Motor neuron (in vitro differentiated cells): ENCODE results near the gene C16orf95. TPM values are rescaled to one million over a fixed set of nuclear protein-coding genes. Genes with fewer than 3 reads are reported as not detected.
"Not testable (repeated sequence)": the region's sequence is repeated elsewhere in the genome, so short reads cannot be mapped to it uniquely, and the experiment has no call there.

Source experiments
- ATAC-seq, 8 experiments: fragments of 200-7000 bp; cut with Tn5 transposase; replicated peaks in 6 of 8; 2 replicates each; pipeline ENCODE4 v1.8.0; 2021; ENCODE audit warnings: mild to moderate bottlenecking in 8 of 8, moderate library complexity in 8 of 8
- H3K27ac ChIP-seq, 2 donors: fragments of 250-450 bp; sonication (Bioruptor Pico); 2 replicates each; pipeline ENCODE4 v1.9.0; 2021; ENCODE audit warnings: antibody characterized with exemption in 2 of 2, mild to moderate bottlenecking in 2 of 2, moderate library complexity in 1 of 2
- H3K4me1 ChIP-seq, 2 donors: fragments of 250-450 bp; sonication (Bioruptor Pico); replicated peaks in 1 of 2; 2 replicates each; pipeline ENCODE4 v1.6.1; 2021; ENCODE audit warnings: antibody characterized with exemption in 2 of 2, mild to moderate bottlenecking in 2 of 2, moderate library complexity in 1 of 2
- H3K4me3 ChIP-seq, 5 donors: fragments of 250-450 bp; sonication (Bioruptor Pico); 2 replicates each; pipeline ENCODE4 v1.9.0; 2021; ENCODE audit warnings: antibody characterized with exemption in 5 of 5, mild to moderate bottlenecking in 5 of 5, moderate library complexity in 4 of 5
- WGBS, 10 experiments: fragments of 450-650 bp; shearing (Covaris generic); methylation state at CpG; one replicate each; pipeline ENCODE4 v1.0.0; 2022; 5-methylcytosine and 5-hydroxymethylcytosine counted together
- in situ Hi-C, 9 experiments: fragments of 400-800 bp; cut with MboI; loops; one replicate each; pipeline ENCODE4 v1.15.0; 2021; ENCODE audit warnings: low sequenced_read_pairs in 9 of 9, low pct_unique_long_range_greater_than_20kb in 2 of 9; ENCODE audit not compliant: unreplicated experiment in 9 of 9
- total RNA-seq, 8 experiments: library from RNA; unstranded; fragments of 300-600 nt; gene quantifications; 2 replicates each; pipeline versions ENCODE4 v1.2.3 to v1.2.4, GENCODE V29; 2022

C16orf95 gene
- total RNA-seq, 8 experiments from 2014 or later, result 2.9 to 5.4 (median 4.2) TPM

DNA sequence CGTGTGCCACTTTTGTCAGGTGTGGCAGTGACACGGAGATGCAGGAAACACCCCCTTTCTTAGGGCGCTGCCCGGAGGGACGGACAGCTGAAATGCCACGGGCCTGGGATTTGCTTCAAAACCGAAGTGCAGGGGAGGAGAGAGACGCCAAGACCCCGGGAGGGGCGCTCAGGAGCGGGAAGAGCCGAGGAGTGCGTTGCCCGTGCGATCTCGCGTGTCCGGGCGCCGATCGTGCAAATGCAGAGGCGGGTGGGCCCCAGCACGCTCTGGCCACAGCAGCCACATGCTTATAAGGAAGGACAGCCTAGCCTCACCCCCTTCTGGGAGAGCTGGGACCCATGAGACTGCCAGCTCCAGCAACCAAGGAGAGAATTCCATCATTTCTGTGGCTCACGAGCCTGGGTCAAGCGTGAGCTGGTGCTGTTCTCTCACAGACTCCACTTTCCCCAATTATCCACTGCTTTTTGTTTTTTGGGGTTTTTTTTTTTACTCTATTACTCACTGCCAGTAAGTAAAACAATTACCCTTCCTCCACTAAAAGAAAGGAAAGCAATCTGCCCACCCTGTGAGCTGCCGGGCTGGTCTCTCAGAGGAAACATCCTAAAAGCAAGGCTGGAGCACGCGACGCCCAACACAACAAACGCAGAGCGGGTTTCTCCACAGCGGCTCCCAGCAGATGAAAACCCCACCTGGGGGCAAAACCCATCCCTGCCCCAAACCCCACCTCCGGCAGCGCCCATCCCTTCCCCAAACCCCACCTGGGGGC, 27.2 kb upstream of the C16orf95 start:
- WGBS, 10 experiments, result 81 to 100% (median 97%) methylated on average over 1 to 15 of the region's 34 CpGs; no CpG with 5 or more reads in 4 of the 10 experiments
- Histone ChIP-seq H3K27ac (no peak overlapping the region), H3K4me1 (no peaks in the 10 kb centered on the region), H3K4me3 (no peak overlapping the region)
- in situ Hi-C loops, result no loop called here
- ATAC-seq, result peak in 4 of 8 experiments; percentile 11 to 32 (median 18)

DNA sequence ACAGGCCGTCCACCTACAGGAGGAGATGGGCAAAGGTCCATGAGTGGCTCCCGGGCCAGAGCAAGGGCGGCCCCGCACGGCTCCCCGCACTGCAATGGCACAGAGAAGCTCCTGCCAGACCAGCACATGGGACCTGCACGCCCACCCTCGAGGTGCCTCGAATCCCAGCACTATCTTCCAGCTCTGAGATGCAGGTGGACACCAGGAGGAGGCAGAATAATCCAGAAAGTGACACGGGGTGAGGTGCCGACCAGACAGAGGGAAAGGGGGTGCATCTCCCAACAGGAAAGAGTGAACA, 26.5 kb upstream of the C16orf95 start:
- H3K4me1 ChIP-seq, result no peaks in the 10 kb centered on the region
- H3K27ac ChIP-seq, result no peak overlapping the region
- no peak for ATAC-seq
- H3K4me3 ChIP-seq, result no peak overlapping the region
- in situ Hi-C loops, result no loop called here
- WGBS, 10 experiments, result 20 to 100% (median 82%) methylated on average over 1 to 7 of the region's 11 CpGs; no CpG with 5 or more reads in 5 of the 10 experiments

DNA sequence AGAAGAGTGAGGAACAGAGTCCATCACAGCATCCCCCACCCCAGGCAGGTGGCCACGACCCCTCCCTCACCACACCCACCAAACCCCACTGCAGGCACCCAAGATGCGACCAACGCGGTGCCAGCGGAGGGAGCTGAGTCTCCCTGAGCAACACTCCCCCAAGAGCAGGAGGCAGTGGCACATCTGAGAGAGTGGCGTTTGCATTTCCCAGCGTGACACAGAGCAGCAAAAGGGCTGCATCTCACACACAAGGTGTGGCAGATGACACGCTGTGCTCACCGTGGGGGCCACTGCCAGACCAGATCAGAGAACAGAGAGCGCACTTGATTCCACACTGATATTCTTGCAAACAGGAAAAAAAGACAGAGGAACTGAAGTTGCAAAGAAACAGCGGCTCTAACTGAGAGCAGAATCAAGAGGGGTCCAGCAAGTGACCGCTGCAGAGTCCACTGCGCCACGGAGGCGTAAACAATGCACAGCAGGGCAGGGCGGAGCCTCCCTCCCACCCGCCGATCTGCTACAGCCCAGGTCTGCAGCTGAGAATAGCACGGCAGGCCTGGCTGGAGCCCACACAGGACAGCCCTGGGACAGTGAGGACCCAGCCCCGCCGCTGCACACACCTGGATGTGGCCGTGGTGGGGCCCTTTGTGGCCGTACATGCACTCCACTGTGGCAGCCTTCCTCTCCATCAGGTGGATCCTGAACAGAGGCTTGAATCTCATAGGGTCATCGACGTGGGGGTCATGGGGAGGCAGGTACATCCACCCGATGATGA, 26.0 kb upstream of the C16orf95 start:
- no peak overlapping the region for H3K4me3 ChIP-seq
- 40 to 100% (median 71%) methylated on average over 1 to 9 of the region's 26 CpGs; no CpG with 5 or more reads in 4 of the 10 experiments for WGBS, 10 experiments
- no peak overlapping the region for H3K27ac ChIP-seq
- peak in 3 of 8 experiments; percentile 21 to 42 (median 38) for ATAC-seq
- H3K4me1 ChIP-seq, result no peaks in the 10 kb centered on the region
- in situ Hi-C loops, result no loop called here

DNA sequence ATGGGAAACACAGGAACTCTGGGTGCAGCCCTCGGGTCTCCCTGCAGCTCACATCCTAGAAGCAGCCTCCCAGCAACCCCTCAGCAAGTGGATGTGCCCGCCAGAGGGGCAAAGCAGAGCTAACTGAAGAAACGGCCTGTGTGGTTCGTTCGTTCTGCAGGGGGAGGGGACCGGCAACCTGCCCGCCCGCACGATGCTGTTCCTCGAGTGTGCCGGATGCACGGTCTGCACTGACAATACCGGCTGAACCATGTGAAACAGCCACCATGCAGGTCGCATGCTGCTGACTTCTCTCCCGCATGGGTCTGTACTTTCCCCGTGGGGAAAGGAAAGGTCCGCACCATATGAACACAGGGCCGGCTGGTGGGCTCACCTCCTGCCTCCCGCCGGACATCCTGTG, 25.3 kb upstream of the C16orf95 start:
- 87 to 100% (median 97%) methylated on average over 1 to 14 of the region's 20 CpGs; no CpG with 5 or more reads in 6 of the 10 experiments for WGBS, 10 experiments
- H3K27ac ChIP-seq, result no peak overlapping the region
- in situ Hi-C loops, result no loop called here
- H3K4me3 ChIP-seq, result no peak overlapping the region
- no peak for ATAC-seq
- no peaks in the 10 kb centered on the region for H3K4me1 ChIP-seq

DNA sequence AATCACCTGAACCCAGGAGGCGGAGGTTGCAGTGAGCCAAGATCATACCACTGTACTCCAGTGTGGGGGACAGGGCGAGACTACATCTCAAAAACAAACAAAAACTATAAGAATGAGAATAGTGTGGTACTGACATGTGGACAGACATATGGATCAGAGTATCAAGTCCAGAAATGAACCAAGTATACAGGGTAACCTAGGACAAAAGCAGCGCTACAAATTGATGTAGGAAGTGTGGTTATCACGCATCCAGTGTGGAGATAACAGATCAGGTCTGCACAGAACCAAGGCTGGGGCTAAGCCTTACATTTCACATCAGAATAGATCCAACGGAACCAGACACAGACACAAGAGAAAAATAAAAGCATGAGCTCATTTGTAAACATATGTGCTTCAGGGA, 23.0 kb upstream of the C16orf95 start:
- Histone ChIP-seq H3K4me1 (no peaks in the 10 kb centered on the region), H3K4me3 (no peak overlapping the region), H3K27ac (no peak overlapping the region)
- ATAC-seq, result no peak
- WGBS, 10 experiments, result 80 to 100% (median 90%) methylated on average over 1 to 5 of the region's 5 CpGs; no CpG with 5 or more reads in 2 of the 10 experiments
- in situ Hi-C loops, result no loop called here

DNA sequence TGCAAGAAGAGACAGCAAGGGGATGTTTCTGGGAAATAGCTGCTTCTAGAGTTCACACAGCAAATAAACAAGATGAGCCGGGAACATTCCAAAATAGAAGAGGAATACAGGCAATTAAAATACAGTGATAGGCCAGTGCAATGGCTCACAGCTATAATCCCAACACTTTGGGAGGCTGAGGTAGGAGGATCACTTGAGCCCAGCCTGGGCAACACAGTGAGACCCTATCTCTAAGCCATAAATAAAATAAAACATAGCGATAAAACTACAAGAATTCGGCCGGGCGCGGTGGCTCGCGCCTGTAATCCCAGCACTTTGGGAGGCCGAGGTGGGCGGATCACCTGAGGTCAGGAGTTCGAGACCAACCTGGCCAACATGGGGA, 22.5 kb upstream of the C16orf95 start:
- H3K4me1 ChIP-seq, H3K4me3 ChIP-seq, in situ Hi-C loops, H3K27ac ChIP-seq, ATAC-seq: not testable (repeated sequence)
- WGBS, 10 experiments, result 65 to 100% (median 94%) methylated on average over 2 to 11 of the region's 11 CpGs; no CpG with 5 or more reads in 4 of the 10 experiments

DNA sequence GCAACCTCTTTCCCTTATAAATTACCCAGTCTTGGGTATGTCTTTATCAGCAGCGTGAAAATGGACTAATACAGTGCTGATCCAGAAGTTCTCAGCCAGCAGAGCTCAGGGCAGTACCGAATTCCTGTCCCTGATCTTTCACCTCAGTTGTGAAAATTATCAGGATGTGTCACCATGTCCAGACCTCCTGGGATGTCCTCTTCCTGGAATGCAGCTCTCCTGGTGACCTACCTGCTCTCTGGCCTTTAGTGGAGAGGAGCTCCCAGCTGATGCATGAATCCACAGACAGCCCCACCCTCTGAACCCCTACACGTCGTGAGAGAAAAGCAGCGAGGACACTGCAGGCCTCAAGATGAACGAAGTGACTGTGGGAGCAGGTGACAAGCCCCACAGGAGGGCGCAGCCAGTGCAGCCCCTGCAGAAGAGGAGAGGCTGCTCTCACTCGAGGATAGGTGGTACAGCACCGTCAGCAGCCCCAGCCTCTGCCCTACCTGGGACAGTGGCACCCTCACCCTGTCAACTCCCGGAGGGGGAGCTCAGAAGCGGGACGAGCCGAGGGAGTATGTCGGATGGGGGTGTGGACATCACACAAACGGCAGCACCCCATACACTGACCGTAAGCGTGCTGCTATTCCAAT, 22.0 kb upstream of the C16orf95 start:
- in situ Hi-C loops, result no loop called here
- Histone ChIP-seq H3K27ac (no peak overlapping the region), H3K4me1 (no peaks in the 10 kb centered on the region), H3K4me3 (no peak overlapping the region)
- WGBS, 10 experiments, result 80 to 100% (median 94%) methylated on average over 1 to 13 of the region's 17 CpGs; no CpG with 5 or more reads in 3 of the 10 experiments
- ATAC-seq, result no peak

DNA sequence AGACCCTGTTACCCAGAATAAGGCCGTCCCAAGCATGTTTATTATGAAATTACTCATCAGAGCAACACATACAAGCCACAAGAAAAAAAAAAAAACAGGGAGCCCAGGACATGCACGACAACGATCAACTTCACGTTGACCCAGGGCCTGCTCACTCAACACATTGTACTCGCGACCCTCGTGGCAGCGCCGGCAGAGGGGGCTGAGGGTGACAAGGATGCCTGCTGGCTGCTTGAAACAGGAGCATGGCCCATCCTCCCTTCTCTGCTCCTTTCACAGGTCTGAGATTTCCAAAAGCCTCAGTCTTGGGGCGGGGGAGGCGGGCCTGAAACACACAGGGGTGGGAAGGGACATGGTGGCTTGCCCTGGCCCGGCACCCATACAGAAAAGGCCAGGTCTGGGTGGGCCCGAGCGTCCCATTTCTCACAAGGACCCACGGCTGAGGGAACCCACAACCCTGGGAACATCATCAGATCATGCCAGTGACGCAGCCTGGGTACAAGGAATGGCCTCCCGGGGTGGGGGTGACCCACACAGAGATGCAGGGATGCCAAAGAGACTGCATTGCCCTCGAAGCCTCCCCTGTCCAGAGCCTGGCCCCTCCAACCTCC, 21.1 kb upstream of the C16orf95 start:
- no peak overlapping the region for H3K4me3 ChIP-seq
- 80 to 100% (median 96%) methylated on average over 1 to 5 of the region's 18 CpGs; no CpG with 5 or more reads in 4 of the 10 experiments for WGBS, 10 experiments
- in situ Hi-C loops, result no loop called here
- H3K4me1 ChIP-seq, result no peaks in the 10 kb centered on the region
- no peak for ATAC-seq
- no peak overlapping the region for H3K27ac ChIP-seq

DNA sequence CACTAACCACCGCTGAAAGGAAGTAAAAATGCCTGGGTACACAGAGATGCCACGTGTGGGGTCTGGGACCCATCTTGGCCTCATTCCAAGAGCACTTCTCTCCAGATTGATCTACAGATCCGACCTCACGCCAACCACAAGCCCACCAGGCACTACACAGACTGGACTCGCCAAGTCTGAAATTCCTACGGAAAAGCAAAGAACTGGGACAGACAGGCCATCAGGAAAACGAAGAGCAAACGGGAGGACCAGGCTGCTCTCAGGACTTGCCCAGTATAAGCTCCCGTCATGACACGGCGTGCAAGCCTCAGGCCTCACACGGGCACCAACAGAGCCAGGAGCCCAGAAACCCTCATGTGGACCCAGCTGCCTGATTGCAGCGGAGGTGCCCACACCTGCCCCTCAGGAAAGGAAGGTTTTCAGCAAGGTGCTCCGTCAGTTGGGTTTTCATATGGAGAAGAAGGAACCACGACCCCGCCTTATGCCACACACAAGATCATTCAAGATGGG, 20.1 kb upstream of the C16orf95 start:
- 40 to 96% (median 79%) methylated on average over 1 to 11 of the region's 16 CpGs for WGBS, 10 experiments
- no peak for ATAC-seq
- Histone ChIP-seq H3K4me1 (no peaks in the 10 kb centered on the region), H3K27ac (no peak overlapping the region), H3K4me3 (no peak overlapping the region)
- in situ Hi-C loops, result no loop called here

DNA sequence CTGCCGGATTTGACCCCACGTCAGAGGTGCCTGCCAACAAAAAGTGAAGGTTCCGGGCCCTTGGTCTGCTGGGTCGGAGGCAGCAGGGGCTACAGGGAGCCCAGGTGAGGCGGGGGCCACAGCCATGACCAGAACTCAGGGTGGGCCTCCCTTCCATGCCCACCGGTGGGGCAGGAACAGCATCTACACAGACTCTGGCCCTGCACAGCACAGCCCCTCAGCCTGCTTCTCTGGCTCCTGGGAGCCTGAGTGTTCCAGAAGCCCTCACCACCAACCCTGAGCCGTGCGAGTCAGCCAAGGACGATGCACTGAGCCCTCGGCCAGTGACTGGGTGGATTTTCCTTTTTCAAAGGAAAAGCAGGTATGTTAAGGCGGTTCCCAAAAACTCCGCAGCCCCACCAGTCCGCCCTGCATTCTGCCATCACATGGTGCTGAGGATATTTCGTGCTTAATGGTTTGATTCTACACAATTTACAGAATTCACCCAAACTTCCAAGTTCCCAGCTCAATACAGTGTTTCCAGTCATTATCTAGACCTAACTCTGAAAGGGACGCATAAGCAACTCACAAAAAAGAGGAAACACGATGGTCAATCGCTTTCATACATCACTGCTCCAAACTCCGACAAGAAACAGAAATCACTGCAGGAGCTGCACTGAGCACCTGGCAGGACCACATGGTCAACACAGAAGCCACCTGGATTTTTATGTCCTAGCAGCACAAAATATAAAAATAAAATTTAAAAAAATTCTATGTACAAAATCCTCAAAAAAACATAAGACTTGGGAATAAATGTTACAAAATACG, 19.4 kb upstream of the C16orf95 start:
- WGBS, 10 experiments, result 88 to 100% (median 93%) methylated on average over 1 to 10 of the region's 19 CpGs; no CpG with 5 or more reads in 1 of the 10 experiments
- in situ Hi-C loops, result no loop called here
- Histone ChIP-seq H3K4me3 (no peak overlapping the region), H3K27ac (no peak overlapping the region), H3K4me1 (no peaks in the 10 kb centered on the region)
- ATAC-seq, result no peak

DNA sequence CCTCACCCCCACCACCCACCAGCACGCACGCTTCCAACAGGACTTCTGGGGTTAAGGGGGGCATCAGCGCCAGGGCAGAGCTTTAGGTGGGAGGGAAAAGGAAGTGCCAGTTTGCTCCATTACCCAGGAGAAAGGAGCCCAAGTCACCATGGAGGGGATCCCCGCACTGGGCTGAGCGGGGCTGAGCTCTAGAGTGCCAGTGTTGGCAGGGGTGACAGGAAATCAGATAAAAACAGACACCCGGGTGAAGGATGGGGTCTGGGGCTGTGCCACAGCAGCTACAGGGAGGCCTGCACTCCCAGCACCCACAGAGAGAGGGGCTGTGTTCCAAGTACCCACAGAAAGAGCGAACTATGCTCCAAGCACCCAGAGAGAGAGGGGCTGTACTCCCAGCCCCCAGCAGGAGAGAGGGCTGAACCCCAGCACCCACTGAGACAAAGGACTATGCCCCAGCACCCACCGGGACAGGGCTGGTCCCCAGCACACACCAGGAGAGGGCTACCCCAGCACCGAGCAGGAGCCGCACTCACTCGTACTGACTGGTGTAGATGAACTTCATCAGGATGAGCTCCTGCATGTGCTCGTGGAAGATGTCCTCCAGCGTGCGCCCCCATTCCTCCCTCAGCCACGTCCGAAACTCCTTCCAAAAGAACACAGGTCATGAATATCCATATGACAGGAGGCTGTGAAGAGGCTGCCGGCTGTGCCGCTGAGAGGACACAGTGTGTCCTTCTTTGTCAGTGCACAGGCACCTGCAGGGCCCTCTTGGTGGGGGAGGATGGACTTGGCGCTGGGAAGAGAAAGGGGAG, 18.6 kb upstream of the C16orf95 start:
- H3K4me1 ChIP-seq, result no peaks in the 10 kb centered on the region
- no peak overlapping the region for H3K4me3 ChIP-seq

More for the DNA sequence above, 18.6 kb upstream of the C16orf95 start:
- no peak for ATAC-seq
- in situ Hi-C loops, result no loop called here
- 60 to 100% (median 87%) methylated on average over 1 to 6 of the region's 19 CpGs; no CpG with 5 or more reads in 5 of the 10 experiments for WGBS, 10 experiments
- no peak overlapping the region for H3K27ac ChIP-seq
